GM21515 (cell line): Measurements from ENCODE around the gene TMEM158.

Experiments used
- ATAC-seq: cut with Tn5 transposase; IDR thresholded peaks from one replicate; pipeline ENCODE4 v1.9.1; 2021; ENCODE audit not compliant: unreplicated experiment

Gene TMEM158

DNA sequence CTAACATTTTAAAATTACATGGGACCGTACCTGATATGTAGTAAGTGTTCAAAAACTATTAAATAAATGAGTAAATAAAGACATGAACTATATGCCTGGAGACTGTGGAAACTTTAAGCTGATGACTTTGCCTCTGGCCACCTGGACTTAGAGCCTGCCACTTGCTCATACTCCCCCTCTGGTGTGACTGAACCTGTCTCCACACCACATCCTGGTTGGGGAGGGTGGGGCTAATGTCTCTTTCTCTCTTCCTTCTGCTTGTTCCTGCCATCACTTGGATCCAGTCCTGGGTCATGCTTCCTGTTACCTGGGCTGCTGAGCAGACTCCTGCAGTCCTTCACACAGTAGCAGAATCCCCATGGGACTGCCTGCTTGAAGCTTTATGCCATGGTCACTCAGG is 8.2 kb upstream of the TMEM158 start:
- ATAC-seq = no peak

DNA sequence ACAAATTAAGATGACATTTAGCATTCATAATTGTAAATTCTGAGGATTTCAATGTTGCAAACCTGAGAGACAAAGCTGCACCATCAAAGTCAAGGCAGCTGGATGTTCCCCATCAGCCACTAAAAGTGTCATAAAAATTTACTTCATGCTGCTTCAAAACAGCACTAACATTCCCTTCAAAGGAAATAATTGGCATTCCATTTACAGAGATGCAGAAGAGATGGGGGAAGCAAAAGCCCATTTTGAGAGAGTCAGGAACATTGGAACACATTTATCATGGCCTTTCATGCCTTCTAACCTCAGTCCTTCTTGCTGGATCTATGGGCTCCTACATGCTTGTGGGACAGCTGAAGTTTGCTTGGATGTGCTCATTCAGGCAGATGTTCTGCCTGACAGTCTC is 6.4 kb upstream of the TMEM158 start:
- no peak for ATAC-seq

DNA sequence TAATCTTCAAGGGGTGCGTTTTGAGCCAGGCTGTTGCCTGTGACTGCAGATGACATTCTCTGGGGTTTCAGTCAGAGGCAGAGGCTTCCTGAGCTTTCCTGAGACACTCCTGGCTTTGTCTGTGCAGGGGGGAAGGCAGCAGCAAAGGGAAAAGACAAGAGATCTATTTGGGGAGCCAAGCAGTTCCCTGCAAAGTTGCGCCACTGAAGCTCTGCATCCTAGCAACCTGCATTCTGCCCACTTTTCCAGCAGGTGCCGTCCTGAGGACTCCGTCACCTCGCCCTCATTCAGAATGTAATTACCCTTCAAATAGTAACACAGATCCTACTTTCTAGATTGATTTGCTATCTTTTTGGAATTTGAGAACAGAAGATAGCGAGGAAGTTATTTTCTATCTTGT is 1.9 kb upstream of the TMEM158 start:
- no peak for ATAC-seq

DNA sequence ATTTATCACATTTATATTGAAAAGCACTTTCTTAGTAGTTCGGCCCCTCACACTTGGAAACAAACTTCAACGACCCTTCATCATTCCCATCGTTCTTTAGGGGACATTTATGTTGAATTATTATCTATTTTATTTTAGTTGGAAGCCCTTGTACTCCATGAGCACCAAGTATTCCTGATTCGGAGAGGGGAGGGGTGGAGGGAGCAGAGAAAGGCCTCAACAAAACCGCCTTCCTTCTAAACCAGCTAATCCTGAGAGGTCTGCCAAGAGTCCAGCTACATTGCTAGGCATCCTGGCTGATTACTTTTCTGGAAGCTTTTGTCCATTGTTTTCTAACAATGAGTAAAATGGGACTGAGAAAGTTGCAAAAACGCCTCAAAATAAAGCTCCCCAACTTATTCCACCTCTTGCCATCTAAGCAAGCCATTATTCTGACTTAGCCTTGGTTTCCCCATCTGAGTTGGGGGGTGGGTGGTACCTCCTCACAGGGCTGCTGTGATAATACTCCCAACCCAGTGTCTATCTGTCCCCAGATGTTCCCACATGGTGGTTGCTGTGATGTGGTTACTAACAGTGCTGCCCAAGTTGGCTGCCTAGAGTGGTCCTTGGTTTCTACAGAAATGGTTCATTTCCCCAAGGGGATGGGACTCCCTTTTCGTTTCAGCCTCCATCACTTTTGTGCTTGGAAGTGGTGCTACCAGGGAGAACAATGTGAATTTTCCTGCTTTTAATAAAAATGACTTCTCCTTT is 1.2 kb upstream of the TMEM158 start:
- no peak for ATAC-seq

DNA sequence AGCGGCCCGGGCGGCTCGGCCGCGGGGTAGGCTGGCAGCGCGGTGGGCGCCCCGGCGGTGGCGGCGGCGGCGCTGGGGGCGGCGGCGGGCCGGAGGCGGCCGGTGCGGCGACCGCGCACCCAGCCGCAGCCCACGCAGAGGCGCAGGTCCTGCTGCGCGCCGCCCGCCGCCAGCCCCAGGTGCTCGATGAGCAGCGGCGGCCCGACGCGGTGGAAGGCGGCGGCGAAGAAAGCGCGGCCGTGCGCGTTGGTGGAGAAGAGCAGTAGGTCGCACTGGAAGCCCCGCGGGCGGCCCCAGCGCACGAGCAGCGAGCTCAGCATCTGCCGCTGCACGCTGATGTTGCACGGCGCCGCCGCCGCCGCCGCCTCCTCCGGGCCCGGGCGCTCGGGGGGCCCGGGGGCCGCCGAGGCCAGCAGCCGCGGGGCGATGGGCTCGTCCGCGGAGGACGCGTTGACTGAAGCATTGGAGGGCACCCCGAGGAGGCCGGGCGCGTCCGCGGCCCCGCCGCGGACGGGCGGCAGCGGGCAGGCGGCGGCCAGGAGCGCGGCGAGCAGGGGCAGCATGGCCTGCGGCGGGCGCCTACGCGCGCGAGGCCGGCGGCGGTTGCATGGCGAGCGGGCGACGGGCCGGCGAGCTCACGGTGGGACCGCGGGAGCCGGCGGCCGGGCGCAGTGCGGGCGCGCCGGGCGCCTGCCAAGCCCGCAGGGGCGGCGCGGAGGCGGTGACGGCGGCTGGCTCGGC is 452 bp downstream of the TMEM158 start:
- peak; percentile 24 for ATAC-seq

DNA sequence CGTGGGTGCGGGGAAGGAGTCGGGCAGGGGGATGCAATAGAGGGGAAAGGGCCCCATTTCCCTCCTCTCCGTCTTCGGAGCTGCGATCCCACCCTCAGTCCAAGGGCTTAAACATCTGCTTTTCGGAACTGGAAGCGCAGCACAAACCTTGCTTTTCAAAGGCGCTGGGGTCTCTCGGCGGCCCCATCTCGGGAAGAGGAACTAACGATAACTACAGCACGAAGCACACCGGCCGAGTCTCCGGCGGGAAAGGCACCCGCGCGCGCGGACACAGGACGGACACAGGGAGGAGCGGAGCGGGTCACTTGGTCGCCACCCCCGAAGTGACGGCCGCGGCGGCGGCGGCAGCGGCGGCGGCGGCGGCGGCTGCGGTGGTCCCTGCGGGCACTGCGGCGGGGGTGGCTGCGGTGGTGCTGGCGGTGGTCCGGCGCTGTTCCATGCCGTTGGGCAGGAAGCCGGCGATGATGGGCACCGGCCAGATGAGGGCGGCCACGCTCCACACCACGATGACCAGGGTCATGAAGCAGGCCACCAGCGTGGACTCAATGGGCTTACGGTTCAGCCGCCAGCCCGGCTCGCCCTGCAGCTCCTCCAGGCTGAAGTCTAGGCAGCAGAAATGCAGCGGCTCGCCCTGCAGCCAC is 1.1 kb downstream of the TMEM158 start:
- ATAC-seq = peak; percentile 24

DNA sequence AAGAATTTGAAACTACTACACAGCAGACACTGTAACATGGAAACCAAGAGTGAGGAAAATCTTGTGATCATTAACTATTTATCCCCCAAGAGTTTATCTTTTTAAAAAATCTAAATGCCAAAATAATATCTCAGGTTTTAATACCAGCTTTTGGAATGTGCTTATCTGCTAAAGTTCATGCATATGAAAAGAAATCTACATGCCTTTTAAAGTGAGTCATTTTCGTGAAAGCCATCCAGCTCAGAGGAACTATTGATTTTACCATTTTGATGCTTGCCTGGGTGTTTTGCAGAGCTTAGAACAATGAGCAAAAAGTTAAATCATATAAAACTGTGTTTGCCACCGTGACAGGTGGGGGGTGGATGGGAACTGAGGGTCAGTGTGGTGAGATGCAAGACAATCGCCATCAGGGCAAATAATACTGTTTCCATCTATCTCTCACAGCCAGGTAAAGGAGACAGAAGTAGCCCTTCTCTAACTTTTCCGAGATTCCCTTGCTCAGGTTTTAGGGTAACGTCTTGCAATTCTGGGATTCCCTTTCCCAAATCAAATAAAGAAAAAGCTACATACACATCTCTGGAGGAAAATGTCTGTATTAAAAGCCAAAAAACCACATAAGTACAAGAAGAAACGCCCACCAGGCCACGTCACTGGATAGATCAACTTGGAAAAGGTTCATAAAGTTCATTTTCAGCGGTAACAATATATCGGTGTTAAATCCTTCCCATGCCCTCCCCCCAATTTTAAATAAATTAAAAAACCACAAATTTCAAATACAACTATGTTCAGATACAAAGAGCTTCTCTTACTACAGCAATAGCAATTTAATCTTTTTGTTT is 2.0 kb downstream of the TMEM158 start:
- no peak for ATAC-seq

DNA sequence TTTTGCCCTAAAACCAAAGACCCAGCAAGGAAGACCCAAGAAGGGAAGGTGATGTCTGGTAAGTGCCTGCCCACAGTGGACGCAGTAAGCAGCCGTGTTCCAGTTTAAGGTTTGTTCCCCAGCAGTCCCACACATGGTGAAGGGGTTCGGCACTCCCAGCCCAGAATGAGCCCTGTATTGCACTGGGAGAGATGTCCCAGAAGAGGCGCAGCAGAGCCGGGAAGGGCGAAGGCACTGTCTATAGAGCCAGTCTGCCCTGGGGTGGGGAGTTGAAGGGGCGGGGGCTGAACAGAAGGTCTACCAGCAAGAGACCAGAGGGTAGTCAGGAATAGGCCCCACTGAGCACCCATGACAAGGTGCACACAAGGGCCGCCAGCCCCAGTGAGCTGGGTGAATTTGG is 6.4 kb downstream of the TMEM158 start:
- no peak for ATAC-seq

DNA sequence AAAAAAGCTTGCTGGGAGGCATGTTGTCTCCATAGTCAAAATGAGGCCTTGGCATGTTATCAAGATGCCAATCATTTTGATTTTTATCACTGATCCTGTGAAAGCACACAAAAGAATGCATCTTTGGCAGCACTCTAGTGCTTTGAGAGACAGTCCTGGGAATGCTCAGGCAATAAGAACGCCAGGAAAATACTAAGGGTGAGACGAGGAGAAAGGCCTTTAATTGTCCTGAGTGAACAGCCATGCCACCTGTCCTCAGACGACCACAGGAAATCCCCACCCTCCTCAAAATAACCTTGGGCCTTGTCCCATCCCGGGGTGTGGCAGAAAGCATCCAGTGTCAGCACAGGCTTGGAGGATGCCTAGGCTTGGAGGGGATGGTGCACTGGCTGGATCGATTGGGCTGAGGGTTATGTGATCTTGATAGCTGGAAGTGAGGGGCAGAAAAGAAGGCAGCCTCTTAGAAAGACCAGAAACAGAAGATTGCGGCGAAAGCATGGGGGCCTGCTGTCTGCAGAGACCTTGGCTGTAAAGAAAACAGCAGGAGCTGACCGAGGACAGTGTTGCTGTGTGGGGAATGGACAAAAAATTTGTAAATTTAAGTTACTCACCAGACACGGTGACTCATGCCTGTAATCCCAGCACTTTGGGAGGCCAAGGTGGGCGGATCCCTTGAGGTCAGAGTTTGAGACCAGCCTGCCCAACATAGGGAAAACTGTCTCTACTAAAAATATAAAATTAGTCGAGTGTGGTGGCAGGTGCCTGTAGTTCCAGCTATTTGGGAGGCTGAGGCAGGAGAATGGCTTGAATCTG is 7.3 kb downstream of the TMEM158 start:
- no peak for ATAC-seq

DNA sequence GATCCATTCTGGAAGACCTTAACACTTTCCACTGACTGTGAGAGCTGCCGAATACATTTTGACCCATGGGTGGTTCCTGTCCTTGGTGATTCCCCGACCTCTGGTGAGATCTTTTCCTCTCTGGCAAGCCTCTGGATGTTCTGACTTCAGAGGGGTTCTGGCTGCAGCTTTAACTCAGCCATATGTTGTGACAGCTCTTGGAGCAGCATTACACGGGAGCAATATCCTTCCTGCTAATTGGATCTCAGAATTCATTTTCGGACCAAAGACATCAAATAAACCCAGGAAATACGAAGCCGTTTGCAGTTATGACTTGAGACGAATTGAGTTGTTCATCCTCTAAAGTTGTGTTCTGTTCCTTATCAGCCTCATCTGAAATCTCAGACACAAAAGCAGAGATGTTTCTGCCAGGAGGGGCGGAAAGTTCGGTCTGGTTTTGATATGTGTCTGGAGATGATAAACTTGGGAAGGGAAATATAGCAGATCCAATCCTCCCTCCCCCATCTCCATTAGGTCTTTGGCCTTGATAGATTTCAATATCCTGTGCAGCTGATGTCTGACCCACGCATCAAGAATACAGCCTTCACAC is 10.0 kb downstream of the TMEM158 start:
- ATAC-seq = no peak

DNA sequence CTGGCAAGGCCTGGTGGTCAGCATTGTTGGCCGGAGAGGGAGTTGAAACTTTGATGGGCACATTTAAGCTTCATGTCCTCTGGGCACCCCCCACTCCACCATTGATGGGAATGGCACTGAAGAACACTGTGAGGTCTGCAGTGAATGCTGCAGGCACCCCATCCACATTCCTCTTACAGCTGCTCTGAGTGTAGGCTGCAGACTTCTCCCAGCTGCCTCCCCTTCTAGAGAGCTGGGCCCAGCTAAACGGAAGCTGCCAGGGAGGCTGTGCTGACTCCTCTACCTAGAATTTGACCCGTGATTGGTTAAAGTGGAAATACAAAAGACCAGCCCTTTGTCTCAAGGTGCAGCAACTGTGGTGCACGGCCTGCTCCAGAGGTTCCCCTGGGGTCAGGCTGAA is 10.6 kb downstream of the TMEM158 start:
- ATAC-seq = no peak

DNA sequence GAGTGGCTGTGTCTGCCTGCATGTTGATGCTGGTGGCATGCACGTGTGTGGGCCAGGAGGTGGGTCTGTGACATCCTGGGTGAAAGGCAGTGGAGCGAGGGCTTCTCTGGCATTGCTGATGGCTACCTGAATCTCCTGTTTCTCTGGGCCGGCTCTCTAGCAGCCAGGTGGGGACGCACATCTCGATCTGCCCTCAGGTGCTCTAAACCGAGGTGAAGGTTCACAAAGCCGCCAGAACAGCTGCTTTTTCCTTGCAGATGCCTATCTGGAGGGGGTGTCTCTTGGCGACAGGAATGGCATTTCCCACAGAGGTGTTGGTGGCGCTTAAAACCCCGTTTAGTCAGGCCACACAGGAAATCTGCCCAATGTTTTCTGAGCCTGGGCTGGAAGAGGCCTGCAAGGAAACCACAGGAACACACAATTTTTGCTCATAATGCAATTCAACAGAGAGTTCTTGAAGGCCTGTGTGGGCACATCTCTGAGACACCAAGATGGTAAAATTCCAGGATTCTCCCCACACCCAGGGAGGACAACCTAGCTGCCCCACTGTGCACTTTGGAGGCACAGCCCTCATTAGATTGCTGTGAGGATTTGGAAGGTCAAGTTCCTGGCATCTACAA is 11.9 kb downstream of the TMEM158 start:
- ATAC-seq = no peak

DNA sequence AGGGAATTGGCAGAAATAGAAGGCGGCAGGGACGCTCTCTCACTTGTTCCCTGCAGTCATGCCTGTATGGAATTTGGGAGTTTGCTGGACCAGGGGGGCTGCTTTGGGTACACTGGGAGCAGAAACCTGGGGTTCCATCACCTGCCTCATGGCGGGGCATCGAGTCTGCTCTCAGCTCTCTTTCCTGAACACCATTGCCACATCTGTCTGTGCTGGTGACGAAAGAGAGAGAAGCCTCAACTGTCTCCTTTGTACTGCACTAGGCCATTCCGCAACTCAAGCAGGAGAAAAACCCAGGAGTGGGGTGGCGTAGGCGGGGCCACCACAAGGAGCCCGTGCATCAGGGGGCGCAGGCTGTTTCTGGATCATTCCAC is 14.0 kb downstream of the TMEM158 start:
- no peak for ATAC-seq

DNA sequence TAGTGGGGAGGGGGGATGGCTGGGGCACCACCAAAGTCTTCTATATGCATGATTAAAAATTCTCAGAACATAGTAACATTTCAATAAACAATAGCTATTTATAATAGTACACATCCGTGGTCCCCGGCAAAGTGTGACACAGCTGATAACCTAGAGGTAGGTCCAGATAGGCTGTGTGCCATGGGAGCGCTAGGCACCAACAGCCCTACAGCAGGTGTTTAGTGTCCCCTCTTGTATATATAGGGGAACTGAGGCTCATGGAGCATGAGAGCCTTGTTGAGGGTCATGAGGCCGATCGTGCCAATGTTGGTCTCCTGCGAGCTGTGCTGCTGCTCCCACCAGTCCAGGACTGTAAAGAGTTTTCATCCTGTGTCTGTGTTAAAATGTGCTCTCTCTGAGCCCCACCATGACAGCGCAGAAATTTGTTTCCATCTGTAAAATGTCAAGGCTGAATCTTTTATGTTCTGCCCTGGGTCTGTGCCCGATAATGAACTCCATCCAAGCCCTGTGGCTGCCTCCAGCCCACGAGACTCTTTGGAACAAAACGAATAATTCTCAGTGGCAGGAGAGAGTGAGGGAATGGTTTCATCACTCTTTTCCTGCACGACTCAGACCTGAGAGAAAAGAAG is 14.5 kb downstream of the TMEM158 start:
- no peak for ATAC-seq

DNA sequence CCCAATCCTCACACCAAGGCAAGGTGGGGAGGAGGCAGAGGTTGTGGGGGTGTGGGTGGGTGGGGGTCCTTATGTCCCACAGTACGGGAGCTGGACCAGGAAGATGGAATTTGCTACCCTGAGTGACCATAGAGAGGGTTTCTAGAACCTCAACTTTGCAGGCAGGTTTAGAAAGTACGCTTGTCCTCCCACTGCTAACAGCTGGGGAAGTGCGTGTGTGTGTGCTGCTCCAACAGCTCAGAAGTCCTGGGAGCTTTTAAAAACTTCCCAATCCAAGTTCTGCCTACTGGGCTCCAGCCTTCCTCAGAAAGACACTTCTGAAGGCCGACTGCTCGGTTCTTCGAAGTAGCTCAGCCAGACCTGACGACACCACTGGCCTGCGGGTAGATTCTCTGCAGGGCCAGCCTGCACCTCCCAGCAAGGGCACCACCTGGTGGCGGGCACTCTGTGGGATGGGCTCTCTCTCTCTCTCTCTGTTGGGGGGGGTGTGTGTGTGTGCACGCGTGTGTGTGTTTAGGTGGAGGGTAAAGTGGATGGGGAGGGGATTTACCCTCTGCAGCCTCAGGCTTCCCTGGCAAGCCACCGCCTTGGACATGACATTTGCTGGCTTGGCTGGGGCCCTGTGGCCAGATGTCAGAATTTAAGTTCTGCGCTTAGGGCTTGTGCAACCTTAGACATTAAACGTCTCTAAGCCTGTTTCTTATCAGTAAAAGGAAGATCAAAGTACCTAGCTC is 15.6 kb downstream of the TMEM158 start:
- ATAC-seq = no peak

DNA sequence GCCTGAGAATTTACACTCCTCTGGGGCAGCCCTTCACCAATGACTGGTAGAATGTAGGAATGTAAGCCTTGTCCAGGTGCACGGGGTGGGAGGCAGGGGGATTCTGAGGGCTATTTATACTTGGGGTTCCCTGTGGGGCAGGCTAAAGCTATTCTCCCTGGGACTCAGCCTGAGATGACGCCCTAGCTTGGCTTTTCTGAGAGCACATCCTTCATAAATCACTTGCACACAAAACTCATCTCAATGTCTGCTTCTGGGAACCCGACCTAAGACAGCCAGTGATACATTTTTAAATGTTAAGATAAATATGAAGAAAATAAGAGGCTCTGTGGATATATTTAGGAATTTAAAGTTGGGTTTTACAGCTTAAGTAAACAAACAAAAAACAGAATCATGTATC is 16.6 kb downstream of the TMEM158 start:
- no peak for ATAC-seq

DNA sequence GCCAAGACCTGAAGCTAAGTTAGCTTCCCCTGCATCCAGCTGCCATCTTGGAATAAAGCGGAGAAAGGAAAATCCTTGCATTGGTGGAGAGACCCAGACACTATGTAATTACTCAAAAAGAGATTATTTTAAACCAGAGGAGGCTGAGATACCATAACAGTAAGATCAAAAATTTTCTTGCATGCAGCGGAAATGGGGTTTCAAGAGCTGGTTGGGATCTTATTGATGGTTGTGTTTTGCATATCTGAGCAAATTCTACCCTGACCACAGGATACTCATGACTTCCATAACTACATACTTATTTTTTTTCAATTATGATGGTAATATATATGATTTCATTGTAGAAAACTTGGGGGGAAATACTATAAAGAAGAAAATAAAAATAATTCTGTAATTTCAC is 17.5 kb downstream of the TMEM158 start:
- no peak for ATAC-seq

DNA sequence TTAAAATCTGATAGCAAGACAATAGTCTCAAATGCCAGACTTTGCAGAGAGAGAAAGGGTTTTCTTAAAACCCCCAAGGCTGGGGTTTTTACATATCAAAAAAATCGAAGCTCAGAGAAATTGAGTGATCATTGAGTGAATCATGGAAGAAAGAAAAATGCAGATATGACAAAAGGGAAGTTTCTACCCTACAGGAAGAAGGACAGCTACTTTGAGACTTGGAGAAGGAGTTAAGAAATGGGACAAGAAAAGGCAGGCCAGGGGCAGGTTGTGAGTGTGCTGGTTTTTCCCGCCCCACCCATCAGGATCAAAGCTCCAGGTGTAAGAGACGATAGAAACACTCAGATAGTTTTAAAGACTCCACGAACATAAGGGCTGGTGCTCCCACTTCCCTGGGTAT is 18.6 kb downstream of the TMEM158 start:
- ATAC-seq = no peak

DNA sequence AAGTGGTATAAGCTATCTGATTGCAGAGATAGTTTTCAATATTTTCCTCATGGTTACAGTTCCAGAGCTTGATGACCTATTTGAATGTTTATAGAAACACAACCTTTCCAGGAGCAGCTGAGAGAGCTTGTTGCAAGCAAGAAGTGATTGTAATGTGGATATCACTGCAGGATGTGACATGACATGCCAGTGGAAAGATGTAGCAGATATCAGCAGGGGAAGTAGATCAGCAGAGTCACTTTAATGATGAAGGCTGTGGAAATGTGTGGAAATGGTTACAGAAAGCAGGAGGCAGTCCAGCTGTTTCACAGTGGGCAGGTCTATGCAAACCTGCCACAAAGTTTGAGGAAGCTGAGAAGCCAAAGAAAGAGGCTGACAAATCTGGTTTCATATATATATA is 21.0 kb downstream of the TMEM158 start:
- no peak for ATAC-seq
